ENCODE data around the gene IL20RA. TPM values are rescaled to one million over a fixed set of nuclear protein-coding genes. Genes with fewer than 3 reads are reported as not detected.

Gene IL20RA
- total and polyA plus RNA-seq, 4 donors = 0.17 to 0.65 (median 0.25) TPM; not detected in 1

DNA sequence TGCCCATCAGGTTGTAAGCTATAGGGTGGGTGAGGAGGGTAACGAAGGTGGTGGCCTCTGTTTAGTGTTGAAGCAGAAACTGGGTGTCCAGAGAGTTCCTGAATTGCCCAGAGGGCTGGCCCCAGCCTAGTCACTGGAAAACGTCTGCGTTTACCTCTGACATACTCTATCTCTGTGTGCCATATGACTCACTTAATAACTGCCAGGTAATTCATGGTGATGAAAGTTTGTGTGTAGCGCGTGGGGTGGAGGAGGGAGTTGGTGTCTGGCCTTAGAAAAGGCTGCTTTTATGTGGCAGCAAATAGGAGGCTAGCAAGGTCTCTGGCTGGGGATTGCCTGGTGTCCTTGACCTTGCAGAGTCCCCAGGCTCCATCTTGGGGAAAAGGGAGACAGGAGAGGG, 75.3 kb downstream of the IL20RA start:
- H3K36me3 ChIP-seq (ENCODE audit: control insufficient read depth in 4 of 4, insufficient read depth in 3 of 4, low read depth in 1 of 4, low read length in 3 of 4) = no peaks in the 10 kb centered on the region
- no peak for DNase-seq (ENCODE audit: low spot score)
- H3K27me3 ChIP-seq (ENCODE audit: control insufficient read depth in 4 of 4, insufficient read depth in 4 of 4, low read length in 3 of 4) = peaks cover 0 to 12% (median 0%) of the 10 kb centered on the region in 4 donors
- H3K4me3 ChIP-seq (ENCODE audit: low read depth in 1 of 3, low read length in 3 of 3) = no peak overlapping the region
- TF ChIP-seq, protein P1, sequence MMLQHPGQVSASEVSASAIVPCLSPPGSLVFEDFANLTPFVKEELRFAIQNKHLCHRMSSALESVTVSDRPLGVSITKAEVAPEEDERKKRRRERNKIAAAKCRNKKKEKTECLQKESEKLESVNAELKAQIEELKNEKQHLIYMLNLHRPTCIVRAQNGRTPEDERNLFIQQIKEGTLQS (IDR thresholded peaks at IDR 0.05) = no peak
- TF ChIP-seq NR2F2 (IDR thresholded peaks at IDR 0.05) (no peak), TAF1 (conservative IDR thresholded peaks at IDR 0.05) (no peak), HNF4G (IDR thresholded peaks at IDR 0.05) (no peak), HNF4A (conservative IDR thresholded peaks at IDR 0.05) (no peak), FOXA1 (IDR thresholded peaks at IDR 0.05) (no peak), JUND (IDR thresholded peaks at IDR 0.05) (no peak), YY1 (IDR thresholded peaks at IDR 0.05) (no peak), FOXA2 (IDR thresholded peaks at IDR 0.05) (no peak), GABPA (IDR thresholded peaks at IDR 0.05 in 1 of 2, conservative IDR thresholded peaks at IDR 0.05 in 1 of 2) (no peak), EGR1 (IDR thresholded peaks at IDR 0.05; ENCODE audit: low read depth in 2 of 2) (no peak), SP1 (IDR thresholded peaks at IDR 0.05) (no peak), RAD21 (IDR thresholded peaks at IDR 0.05) (no peak), RXRA (IDR thresholded peaks at IDR 0.05) (no peak)
- TF ChIP-seq, protein P2, sequence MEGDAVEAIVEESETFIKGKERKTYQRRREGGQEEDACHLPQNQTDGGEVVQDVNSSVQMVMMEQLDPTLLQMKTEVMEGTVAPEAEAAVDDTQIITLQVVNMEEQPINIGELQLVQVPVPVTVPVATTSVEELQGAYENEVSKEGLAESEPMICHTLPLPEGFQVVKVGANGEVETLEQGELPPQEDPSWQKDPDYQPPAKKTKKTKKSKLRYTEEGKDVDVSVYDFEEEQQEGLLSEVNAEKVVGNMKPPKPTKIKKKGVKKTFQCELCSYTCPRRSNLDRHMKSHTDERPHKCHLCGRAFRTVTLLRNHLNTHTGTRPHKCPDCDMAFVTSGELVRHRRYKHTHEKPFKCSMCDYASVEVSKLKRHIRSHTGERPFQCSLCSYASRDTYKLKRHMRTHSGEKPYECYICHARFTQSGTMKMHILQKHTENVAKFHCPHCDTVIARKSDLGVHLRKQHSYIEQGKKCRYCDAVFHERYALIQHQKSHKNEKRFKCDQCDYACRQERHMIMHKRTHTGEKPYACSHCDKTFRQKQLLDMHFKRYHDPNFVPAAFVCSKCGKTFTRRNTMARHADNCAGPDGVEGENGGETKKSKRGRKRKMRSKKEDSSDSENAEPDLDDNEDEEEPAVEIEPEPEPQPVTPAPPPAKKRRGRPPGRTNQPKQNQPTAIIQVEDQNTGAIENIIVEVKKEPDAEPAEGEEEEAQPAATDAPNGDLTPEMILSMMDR (IDR thresholded peaks at IDR 0.05; ENCODE audit: low read depth, low read length, missing input control) = no peak
- TF ChIP-seq, protein P3, sequence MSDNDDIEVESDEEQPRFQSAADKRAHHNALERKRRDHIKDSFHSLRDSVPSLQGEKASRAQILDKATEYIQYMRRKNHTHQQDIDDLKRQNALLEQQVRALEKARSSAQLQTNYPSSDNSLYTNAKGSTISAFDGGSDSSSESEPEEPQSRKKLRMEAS (IDR thresholded peaks at IDR 0.05) = no peak
- TF ChIP-seq, protein P4, sequence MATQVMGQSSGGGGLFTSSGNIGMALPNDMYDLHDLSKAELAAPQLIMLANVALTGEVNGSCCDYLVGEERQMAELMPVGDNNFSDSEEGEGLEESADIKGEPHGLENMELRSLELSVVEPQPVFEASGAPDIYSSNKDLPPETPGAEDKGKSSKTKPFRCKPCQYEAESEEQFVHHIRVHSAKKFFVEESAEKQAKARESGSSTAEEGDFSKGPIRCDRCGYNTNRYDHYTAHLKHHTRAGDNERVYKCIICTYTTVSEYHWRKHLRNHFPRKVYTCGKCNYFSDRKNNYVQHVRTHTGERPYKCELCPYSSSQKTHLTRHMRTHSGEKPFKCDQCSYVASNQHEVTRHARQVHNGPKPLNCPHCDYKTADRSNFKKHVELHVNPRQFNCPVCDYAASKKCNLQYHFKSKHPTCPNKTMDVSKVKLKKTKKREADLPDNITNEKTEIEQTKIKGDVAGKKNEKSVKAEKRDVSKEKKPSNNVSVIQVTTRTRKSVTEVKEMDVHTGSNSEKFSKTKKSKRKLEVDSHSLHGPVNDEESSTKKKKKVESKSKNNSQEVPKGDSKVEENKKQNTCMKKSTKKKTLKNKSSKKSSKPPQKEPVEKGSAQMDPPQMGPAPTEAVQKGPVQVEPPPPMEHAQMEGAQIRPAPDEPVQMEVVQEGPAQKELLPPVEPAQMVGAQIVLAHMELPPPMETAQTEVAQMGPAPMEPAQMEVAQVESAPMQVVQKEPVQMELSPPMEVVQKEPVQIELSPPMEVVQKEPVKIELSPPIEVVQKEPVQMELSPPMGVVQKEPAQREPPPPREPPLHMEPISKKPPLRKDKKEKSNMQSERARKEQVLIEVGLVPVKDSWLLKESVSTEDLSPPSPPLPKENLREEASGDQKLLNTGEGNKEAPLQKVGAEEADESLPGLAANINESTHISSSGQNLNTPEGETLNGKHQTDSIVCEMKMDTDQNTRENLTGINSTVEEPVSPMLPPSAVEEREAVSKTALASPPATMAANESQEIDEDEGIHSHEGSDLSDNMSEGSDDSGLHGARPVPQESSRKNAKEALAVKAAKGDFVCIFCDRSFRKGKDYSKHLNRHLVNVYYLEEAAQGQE (IDR thresholded peaks at IDR 0.05) = no peak
- TF ChIP-seq, protein P5, sequence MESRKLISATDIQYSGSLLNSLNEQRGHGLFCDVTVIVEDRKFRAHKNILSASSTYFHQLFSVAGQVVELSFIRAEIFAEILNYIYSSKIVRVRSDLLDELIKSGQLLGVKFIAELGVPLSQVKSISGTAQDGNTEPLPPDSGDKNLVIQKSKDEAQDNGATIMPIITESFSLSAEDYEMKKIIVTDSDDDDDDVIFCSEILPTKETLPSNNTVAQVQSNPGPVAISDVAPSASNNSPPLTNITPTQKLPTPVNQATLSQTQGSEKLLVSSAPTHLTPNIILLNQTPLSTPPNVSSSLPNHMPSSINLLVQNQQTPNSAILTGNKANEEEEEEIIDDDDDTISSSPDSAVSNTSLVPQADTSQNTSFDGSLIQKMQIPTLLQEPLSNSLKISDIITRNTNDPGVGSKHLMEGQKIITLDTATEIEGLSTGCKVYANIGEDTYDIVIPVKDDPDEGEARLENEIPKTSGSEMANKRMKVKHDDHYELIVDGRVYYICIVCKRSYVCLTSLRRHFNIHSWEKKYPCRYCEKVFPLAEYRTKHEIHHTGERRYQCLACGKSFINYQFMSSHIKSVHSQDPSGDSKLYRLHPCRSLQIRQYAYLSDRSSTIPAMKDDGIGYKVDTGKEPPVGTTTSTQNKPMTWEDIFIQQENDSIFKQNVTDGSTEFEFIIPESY (IDR thresholded peaks at IDR 0.05) = no peak
- WGBS = 75% methylated on average over 5 of the region's 5 CpGs
- peaks cover 0 to 5% (median 0%) of the 10 kb centered on the region in 4 donors for H3K4me1 ChIP-seq (ENCODE audit: control insufficient read depth in 4 of 4, insufficient read depth in 4 of 4, low read length in 3 of 4)
- no peak overlapping the region for H3K27ac ChIP-seq (ENCODE audit: low read depth in 1 of 2, low read length in 2 of 2)
- no peak overlapping the region for H3K9ac ChIP-seq (ENCODE audit: low read depth in 1 of 2, low read length in 2 of 2)
- H3K9me3 ChIP-seq (ENCODE audit: control insufficient read depth in 4 of 4, low read length in 3 of 4) = no peaks in the 10 kb centered on the region

All from liver (tissue), 9 donors.